Vagina (tissue), 2 donors: ENCODE measurements around the gene CALM3.

ENCODE experiments used
- CTCF ChIP-seq, 3 experiments: fragments of 450-650 bp in 2 of 3; fragments of 200-600 bp in 1 of 3; sonication (generic) in 1 of 3; IDR thresholded peaks; one replicate each; pipeline ENCODE4 v1.5.1; 2017 to 2019; ENCODE audit warnings: antibody characterized with exemption in 3 of 3, mild to moderate bottlenecking in 2 of 3, moderate library complexity in 2 of 3
- POLR2A ChIP-seq, 2 donors: fragments of 450-650 bp; IDR thresholded peaks; one replicate each; pipeline ENCODE4 v1.6.1; 2017; ENCODE audit warnings: antibody characterized with exemption in 2 of 2, mild to moderate bottlenecking in 2 of 2, moderate library complexity in 2 of 2
- POLR2AphosphoS5 ChIP-seq, 2 donors: sonication (generic); formaldehyde crosslinking; IDR thresholded peaks; one replicate each; pipeline ENCODE4 v1.9.0; 2017; ENCODE audit warnings: antibody characterized with exemption in 2 of 2, mild to moderate bottlenecking in 2 of 2, low read depth in 1 of 2; ENCODE audit not compliant: insufficient read depth in 1 of 2

- no peak for TF ChIP-seq POLR2AphosphoS5 (IDR thresholded peaks at IDR 0.05; ENCODE audit: insufficient read depth in 1 of 2, low read depth in 1 of 2)
- no peak for TF ChIP-seq CTCF (IDR thresholded peaks at IDR 0.05)
- no peak for TF ChIP-seq POLR2A (IDR thresholded peaks at IDR 0.05)
Measured at GRCh38 chr19:46591254-46591653, 9.9 kb upstream of the CALM3 start.
